GM10266 (cell line): ENCODE data around the gene PF4V1.

ENCODE experiments used
- DNase-seq: peaks from one replicate; pipeline ENCODE4 v3.0.0; 2012; ENCODE audit errors: extremely low spot score
- CTCF ChIP-seq: IDR thresholded peaks from 2 replicates; pipeline ENCODE4 v1.5.1; 2012; ENCODE audit warnings: mild to moderate bottlenecking, low read depth; ENCODE audit not compliant: control insufficient read depth, insufficient read depth; ENCODE audit errors: missing control alignments

PF4V1 gene

GRCh38 chr4:73855406-73855805 is 2.3 kb downstream of the PF4V1 start:
- TF ChIP-seq CTCF: no peak
- no peak for DNase-seq

DNA sequence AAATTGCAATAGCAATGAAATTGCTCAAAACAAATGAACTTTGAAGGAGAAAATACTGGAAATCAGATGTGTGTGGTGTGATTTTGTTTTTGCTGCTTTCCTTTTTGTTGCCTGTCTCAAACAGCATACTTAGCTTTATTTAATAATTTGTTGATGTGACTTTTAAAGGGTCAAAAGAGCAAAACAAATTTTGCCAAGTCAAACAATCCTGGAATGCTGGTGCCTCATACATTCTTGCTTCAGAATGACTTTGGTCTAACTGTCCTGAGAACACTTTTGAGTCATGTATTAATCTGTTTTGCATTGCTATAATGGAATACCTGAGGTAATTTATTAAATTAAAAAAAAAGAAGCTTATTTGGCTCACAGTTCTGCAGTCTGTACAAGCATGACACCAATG is 3.4 kb downstream of the PF4V1 start:
- no peak for DNase-seq
- TF ChIP-seq CTCF: no peak

DNA sequence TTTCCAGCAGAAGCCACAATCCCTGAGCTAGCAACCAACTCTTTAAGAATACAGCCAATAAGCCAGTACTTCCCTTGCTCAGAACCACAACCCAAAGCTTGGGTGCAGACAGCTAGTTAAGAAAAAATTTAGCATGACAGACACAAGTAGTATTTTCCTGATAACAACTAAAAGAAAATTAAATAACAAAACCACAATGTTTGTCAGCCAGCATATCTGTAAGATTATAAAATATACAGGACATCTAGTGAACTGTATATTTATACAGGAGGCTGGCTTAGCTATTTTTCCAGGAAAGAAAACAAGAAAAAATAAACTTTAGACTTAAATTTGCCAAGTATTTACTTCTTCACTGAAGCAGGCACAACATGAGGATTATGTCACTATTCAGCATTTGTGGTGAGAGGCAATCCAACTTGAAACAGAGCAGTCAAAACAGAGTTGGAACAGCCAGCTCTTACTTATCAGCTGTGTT is 6.6 kb downstream of the PF4V1 start:
- DNase-seq: no peak
- TF ChIP-seq CTCF: no peak

DNA sequence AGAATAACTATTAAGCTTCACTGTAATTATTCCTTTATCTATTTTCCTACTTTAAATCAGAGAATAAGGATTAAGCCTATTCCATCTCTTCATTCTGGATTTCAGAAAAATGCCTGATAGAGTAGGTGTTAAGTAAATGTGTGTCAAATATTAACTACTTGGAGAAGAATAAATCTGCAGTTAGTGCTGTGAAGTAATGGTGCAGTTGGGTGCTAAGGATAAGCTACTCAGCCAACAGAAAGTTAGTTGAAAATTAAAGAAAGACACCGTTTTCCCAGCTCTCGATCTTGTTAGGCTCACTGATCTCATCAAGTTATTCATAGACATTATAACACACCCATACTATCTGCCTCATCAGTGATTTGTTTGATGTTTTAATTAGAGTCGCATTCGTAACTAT is 7.1 kb downstream of the PF4V1 start:
- DNase-seq: no peak
- TF ChIP-seq CTCF: no peak

- TF ChIP-seq CTCF: no peak
- DNase-seq: no peak
Observed at GRCh38 chr4:73860917-73861316, 7.8 kb downstream of the PF4V1 start.

DNA sequence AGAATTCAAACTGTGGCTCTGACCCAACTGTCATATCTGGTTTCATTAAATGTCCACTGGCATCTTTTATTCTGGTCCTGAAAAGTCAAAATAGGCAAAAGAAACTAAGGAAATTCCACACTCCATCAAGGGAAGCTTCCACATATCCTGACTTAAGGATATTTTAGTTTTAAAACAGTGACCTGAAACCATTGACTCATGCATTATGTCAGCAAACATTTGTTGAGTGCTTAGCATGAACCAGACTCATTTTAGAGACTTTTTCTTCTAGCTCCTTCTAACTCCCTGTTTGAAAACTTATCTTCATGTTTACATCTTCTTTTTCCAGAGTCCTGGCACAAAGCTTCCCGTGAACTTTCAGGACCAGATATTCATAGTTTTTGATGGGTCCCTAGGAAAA is 9.2 kb downstream of the PF4V1 start:
- TF ChIP-seq CTCF: no peak

GRCh38 chr4:73864365-73864764 is 11.3 kb downstream of the PF4V1 start:
- peak; percentile 56 for TF ChIP-seq CTCF
- peak; percentile 40 for DNase-seq

More for the DNA sequence above, 9.2 kb downstream of the PF4V1 start:
- no peak for DNase-seq
